Measurements from ENCODE around the gene DLG1.

DNA sequence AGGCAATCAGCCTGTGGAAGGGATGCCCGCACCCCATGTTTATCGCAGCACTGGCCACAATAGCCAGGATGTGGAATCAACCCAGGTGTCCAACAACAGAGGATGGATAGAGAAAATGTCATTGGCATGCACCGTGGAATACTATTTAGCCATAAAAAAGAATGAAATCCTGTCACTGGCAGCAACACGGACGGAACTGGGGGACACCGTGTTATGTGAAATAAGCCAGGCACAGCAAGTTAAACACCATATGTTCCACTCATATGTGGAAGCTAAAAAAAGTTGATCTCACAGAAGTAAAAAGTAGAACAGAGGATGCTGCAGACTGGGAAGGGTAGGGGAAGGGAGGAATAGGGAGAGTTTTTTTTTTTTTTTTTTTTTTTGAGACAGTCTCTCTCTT, 284.4 kb downstream of the DLG1 start:
- TF ChIP-seq CTCF (conservative IDR thresholded peaks at IDR 0.05; ENCODE audit: low read length) (no peak), EZH2phosphoT487 (IDR thresholded peaks at IDR 0.05; ENCODE audit: borderline replicate concordance, low read depth, low read length) (no peak)
